AG04449 (cell line): Measurements from ENCODE around the gene NF2.

ENCODE experiments used
- CTCF ChIA-PET: fragments of 350-600 bp; formaldehyde crosslinking; extraction: SDS; loops from one replicate; lab custom pipeline; 2021; ENCODE audit warnings: antibody characterized with exemption; lab: Yijun Ruan, JAX
- POLR2A ChIA-PET: fragments of 400-600, 350-600 bp; formaldehyde crosslinking; extraction: SDS; loops from one replicate; lab custom pipeline; 2020; ENCODE audit warnings: antibody characterized with exemption, inconsistent platforms; lab: Yijun Ruan, JAX
- DNase-seq: peaks from one replicate; pipeline ENCODE4 v3.0.0-alpha.2; 2010; ENCODE audit warnings: low read depth, low spot score
- H3K4me3 ChIP-seq: 2 replicates; pipeline ENCODE4 v1.5.1; 2011; ENCODE audit warnings: low read depth, mild to moderate bottlenecking, control low read depth, low read length
- TF ChIP-seq, protein P1 (sequence below): IDR thresholded peaks from one replicate; pipeline ENCODE4 v1.5.1; 2011; ENCODE audit warnings: mild to moderate bottlenecking, moderate library complexity, low read length, control low read depth, inconsistent platforms; ENCODE audit not compliant: insufficient read depth; ENCODE audit errors: missing control alignments

NF2 gene

DNA sequence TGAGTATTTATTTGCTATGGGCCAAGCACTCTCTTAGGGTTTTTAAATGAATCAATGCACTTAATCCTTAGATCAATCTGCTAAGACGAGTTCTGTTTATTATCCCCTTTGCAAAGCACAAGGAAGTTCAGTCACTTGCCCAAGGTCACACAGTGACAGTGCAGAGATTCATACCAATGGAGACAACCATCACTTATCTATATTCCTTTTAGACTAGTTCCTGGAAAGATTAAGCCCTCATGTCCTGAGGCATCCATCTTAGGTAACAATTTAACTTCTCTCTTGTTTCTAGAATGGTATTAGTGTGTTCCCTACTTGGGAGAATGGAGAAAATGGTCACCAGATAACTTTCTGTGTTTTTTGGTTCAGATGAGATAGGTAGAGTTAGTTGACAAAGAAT is 28.3 kb downstream of the NF2 start:
- DNase-seq = no peak
- POLR2A ChIA-PET = no interaction called here
- CTCF ChIA-PET = interaction anchor here (1.0 to 3.4 kb wide), 2 partner anchors 8 to 457 kb away, joined by 3 to 11 read pairs; no protein-coding TSS in a partner anchor
- H3K4me3 ChIP-seq = no peak overlapping the region
- TF ChIP-seq, protein P1, sequence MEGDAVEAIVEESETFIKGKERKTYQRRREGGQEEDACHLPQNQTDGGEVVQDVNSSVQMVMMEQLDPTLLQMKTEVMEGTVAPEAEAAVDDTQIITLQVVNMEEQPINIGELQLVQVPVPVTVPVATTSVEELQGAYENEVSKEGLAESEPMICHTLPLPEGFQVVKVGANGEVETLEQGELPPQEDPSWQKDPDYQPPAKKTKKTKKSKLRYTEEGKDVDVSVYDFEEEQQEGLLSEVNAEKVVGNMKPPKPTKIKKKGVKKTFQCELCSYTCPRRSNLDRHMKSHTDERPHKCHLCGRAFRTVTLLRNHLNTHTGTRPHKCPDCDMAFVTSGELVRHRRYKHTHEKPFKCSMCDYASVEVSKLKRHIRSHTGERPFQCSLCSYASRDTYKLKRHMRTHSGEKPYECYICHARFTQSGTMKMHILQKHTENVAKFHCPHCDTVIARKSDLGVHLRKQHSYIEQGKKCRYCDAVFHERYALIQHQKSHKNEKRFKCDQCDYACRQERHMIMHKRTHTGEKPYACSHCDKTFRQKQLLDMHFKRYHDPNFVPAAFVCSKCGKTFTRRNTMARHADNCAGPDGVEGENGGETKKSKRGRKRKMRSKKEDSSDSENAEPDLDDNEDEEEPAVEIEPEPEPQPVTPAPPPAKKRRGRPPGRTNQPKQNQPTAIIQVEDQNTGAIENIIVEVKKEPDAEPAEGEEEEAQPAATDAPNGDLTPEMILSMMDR = no peak

DNA sequence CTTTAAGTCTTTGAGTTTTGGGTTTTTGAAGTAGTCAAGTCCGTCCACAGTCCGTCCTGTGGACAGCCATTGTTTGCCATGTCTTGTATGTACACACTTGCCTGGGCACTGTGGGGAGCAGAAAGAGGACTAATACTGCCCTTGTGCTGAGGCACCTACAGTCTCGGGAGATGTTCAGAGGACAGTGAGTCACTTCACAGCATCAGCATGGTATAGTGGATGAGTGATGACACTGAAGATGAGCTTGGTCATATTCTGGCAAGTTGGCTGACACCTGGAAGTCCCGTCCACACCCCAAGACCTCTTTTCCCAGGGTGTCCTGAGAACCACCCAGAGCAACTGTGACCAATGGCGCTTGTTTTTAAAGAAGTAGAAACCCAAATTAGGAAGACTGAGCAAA is 29.2 kb downstream of the NF2 start:
- no peak for DNase-seq
- CTCF ChIA-PET = interaction anchor here (0.8 to 2.9 kb wide), 3 partner anchors 9 to 456 kb away, joined by 3 to 17 read pairs (median 3); no protein-coding TSS in a partner anchor

DNA sequence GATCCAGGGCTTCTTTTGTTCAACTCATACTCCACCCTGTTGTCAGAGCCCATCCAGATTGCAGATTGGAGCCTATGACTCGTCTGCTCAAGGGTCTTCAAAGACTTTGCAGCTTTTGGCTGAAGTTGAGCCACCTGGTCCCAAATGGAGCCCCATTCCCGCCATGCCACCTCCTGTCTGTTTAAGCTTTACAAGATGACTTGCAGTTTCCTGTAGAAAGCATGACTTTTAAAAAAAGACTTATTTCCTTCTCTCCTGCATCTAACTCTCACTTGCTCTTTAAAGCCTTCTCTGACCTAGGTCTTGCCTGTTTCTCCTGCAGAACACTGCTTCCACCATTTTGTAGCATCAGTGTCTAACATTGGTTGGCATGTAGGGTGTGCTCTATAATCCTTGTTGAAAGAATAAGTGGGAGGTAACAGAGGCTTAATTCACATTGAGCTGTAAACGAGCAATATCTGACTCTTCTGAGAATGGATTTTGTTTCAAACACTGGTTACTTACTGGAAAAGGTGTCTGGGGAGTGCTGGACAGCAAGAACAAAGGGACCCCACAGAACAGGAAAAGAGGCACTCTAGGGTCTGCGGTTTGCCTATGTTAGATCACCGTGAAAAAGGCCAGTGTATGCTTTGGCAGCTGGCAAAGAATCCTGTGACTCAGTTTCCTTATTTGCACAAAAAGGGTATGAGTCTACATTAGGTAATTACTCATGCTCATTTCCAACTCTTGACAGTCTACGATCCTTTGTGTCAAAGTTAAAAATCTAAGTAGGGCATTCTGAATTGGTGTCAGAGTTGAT is 30.3 kb downstream of the NF2 start:
- no peak overlapping the region for H3K4me3 ChIP-seq
- ChIA-PET CTCF (interaction anchor here (0.8 to 6.8 kb wide), 13 partner anchors 7 to 622 kb away, joined by 3 to 70 read pairs (median 4); no protein-coding TSS in a partner anchor), POLR2A (no interaction called here)
- no peak for DNase-seq
- TF ChIP-seq, protein P1 = no peak

More for the DNA sequence above, 29.2 kb downstream of the NF2 start:
- no peak overlapping the region for H3K4me3 ChIP-seq
- TF ChIP-seq, protein P1 = no peak
- POLR2A ChIA-PET = no interaction called here

DNA sequence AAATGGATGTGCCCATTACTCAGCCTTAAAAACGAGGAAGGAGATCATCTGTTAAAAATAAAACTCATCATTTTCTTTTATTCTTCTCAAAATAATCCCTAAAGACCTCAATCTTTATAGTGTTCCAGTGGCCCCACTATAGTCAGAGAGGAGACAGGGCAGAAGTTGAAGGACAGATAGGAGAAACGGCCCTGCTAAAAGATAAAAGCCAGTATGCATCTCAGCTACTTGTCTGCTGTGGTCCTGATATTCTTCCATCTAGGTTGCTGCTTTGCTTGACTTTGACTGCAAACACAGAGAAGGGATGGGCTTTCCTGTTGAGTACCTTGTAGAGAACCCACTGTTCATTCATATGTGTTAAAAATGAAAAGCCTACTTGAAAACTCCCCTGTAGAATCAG is 31.4 kb downstream of the NF2 start:
- DNase-seq = no peak
- TF ChIP-seq, protein P1 = no peak
- CTCF ChIA-PET = interaction anchor here (0.8 to 6.8 kb wide), 19 partner anchors 9 to 621 kb away, joined by 3 to 70 read pairs (median 5); no protein-coding TSS in a partner anchor
- no peak overlapping the region for H3K4me3 ChIP-seq
- POLR2A ChIA-PET = no interaction called here

DNA sequence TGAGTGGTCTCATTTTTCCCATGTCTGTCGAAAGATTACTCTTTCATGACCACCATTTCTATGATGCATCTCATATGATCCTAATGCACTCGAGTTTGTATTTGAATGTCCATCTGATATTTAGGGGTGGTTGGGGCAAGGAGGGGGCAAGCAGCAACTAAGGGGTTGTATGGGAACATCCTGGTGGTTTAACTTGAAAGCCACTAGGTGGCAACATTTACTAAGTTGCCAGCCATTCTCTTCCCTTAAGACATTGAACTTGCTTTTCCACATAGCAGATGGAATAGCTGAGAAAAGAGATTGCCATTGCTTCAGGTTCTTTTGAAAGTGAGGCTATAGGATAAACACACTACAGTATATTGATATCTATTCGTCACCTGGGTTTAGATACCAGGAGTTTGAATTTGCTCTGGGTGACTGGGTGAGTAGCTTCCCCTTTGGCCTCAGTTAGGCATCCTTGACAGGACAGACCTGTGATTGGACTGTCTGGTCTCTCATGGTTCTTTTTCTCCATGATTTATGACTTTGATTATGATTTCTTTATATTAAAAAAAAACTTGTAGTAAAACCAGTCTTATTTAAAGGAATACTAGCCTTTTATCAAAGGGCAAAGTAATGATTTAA is 32.4 kb downstream of the NF2 start:
- TF ChIP-seq, protein P1 = peak; percentile 66
- POLR2A ChIA-PET = no interaction called here
- DNase-seq = no peak
- CTCF ChIA-PET = interaction anchor here (0.6 to 6.8 kb wide), 45 partner anchors 10 to 1828 kb away, joined by 3 to 70 read pairs (median 4); no protein-coding TSS in a partner anchor
- H3K4me3 ChIP-seq = no peak overlapping the region

DNA sequence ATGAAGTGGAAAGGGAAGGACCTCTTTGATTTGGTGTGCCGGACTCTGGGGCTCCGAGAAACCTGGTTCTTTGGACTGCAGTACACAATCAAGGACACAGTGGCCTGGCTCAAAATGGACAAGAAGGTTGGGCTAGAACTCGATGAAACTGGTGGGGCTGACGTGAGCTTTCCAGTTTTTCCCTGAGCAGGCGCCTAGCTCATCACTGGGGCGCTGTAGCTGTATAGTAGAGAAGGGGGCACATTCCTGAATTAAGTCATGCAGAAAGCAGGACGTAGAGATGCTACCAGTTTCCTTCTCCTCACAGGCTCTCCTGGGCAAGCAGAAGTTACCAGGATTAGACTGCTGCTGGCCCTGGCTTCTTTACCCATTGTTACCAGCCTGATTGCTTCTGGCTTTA is 33.3 kb downstream of the NF2 start:
- TF ChIP-seq, protein P1 = no peak
- ChIA-PET POLR2A (no interaction called here), CTCF (interaction anchor here (0.7 to 6.8 kb wide), 24 partner anchors 9 to 1827 kb away, joined by 3 to 70 read pairs (median 4); no protein-coding TSS in a partner anchor)
- no peak overlapping the region for H3K4me3 ChIP-seq
- DNase-seq = no peak
